ENCODE results near the gene H19.

H19 gene

DNA sequence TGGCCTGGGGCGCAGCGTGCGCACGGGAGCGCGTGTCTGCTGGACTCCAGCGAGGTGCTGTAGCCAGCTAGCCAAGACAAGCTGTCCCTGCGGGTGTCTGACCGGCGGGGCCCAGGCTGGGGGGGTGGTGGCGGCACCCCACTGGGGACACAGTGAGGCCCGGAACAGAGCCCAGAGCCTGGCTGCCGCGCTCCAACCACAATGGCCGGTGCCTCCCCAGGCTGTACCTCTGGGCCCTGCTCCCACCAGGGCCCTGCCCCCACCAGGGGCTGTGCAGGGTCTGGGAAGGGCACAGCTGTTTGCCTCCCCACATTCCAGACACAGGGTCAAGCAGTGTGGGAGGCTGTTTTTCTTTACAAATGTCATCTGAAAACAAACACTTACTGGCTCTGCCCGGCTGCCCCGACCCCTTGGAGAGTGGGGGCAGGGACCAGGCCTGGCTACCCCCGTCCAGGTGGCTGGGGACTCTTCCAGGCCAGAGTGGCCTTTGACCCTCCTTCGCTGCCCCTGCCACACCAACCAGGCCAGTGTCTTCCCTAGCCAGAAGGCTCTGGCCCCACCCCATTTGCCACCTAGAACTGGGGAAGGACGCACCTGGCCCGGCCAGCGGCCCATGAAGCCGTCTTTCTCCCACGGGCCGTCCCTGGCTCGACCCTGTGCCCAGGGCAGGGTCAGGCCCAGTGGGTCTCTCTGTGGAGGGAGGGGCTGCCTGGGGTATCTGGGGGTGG is 14.6 kb downstream of the H19 start:
- DNase-seq, result no peak

- DNase-seq, result no peak
Observed at GRCh38 chr11:1979607-1980006, 18.0 kb downstream of the H19 start.

GRCh38 chr11:1978720-1979473 is 18.7 kb downstream of the H19 start:
- no peak for DNase-seq

GRCh38 chr11:1975185-1975584 is 22.5 kb downstream of the H19 start:
- DNase-seq, result no peak

DNA sequence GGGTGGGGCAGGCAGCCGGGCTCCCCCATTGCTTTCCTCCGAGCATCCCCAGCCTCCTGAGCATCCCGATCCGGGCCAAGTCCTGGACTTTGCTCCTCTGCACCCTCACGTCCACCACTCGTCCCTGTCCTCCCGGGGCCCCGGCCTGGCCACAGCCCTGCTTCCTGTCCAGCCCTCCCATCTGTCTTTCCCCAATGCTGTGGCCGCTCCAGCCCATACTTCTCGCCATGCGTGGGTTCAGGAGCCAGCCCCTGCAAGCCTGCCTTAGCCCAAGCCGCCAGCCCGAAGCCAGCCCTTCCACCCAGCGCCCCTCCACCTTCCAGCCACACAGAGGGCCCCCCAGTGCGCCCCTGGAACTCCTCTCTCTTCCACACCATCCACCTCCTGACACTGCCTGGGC is 26.7 kb downstream of the H19 start:
- no peak for DNase-seq

DNA sequence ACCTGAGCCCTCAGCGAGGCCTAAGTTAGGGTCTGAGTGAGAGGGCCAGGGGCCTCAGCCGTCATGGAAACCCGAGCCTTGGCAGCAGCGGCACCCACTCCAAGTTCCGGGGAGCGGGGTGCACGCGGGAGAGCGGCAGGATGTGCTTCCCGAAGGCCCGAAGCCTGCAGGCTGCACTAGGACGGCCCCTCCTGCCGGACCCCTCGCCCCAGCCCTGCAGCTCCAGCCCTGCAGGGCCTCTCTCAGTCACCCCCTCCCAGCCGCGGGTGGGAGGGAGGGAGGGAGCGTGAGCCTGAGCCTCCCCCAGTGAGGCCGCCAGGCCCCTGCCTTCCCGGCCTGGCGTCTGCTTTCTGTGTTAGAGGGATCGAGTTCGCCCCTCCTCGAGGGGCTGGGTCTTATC is 27.9 kb downstream of the H19 start:
- DNase-seq, result no peak

- DNase-seq, result no peak
Observed at GRCh38 chr11:1969035-1969434, 28.6 kb downstream of the H19 start.

DNA sequence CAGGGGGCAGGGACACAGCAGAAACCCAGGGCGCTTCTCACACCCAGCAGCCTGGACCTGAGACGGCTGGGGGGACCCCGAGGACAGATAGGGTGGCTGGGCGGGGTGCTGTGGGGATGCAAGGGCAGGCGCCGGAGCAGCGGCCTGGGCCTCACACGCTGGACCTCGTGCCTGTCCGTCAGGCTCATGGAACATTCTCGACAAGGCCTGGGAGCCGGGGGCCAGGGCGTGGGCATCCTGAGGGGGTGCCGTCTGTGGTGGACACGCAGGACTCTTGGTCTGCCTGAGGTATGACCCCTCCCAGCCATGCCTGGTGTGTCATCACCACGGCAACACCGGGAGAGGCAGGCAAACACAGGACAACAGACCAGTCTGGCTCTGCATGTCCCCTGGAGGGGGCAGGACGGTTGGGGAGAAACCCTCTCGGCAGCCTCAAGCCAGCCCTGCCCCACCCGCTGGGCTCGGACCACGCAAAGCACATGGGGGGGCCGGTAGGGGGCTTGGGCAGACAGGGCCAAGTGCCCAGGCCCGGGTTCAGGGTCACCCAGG is 29.1 kb downstream of the H19 start:
- no peak for DNase-seq

GRCh38 chr11:1967641-1968225 is 29.9 kb downstream of the H19 start:
- no peak for DNase-seq

DNA sequence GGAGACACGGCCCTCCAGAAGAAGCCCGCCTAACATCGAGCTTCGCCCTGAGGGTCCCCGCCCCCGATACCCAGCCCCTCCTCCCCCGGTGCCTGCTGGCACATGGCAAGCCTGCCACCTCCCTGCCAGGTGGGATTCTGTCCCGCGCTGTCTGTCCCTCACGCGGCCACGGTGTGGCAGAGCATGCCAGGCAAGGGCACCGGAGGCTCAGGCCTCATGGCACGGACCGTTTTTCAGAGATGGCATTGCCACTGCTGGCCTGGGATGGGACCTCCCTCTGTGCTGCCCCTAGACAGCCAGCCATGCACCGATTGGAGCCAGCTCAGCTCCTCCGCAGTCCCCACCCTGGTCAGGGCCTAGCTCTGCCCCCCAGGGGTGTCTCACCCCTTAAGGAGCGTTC is 31.1 kb downstream of the H19 start:
- DNase-seq, result no peak

GRCh38 chr11:1964955-1965354 is 32.7 kb downstream of the H19 start:
- no peak for DNase-seq

DNA sequence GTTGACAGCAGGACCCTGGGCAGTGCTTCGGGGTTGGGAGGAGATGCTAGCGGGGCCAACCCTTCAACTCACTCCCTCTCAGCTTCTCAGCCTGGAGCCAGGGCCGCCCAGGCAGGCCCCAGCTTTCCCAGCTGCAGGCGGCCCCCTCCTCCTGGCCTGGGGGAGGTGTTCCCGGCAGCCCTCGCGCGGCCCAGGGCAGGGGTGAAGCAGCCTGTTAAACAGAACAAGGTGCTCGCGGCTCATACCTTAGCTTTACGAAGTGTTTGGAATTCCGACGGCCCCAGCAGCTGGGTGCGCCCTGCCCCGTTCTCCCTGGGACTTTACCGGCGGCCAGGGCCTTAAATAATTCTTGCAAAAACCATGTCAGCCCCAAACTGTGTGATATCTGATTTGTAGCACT is 33.3 kb downstream of the H19 start:
- DNase-seq, result no peak

DNA sequence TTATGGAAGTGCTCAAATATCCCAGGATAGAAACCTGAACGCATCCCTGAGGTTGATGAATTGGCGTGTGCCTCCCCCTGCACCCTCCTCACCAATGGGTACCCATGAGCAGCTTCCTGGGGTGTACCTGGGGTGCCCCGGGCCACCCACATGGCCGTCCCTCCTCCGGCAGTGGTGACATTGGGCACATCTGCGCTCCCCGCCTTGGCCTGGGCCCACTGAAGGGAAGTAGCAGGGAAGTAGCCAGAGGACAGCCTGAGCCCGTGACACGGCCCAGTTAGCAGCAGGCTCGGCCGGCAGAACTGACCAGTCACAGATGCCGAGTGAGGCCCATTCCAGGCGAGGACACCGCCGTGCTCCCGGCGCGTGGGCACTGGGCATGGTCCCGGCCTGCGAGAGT is 33.8 kb downstream of the H19 start:
- DNase-seq, result no peak

DNA sequence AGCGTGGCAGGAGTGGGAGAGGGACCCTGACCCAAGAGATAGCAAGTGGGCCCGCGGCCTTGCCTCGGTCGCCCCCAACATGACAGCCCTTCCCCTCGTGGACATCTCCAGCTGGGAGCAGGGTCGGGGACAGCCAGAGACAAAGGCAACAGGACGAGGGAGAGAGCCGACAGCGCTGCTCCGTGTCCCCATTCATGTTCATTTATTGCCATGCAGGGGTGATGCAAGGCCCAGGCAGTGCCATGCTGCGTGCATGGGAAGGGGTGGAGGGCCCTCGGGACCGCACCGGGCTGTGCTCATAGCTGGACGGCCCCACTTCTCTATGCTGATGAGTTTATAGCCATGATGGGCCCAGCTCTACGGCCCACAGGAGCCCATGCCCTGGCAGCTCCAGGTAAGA is 37.9 kb downstream of the H19 start:
- no peak for DNase-seq

GRCh38 chr11:1958367-1958766 is 39.3 kb downstream of the H19 start:
- DNase-seq, result no peak

DNA sequence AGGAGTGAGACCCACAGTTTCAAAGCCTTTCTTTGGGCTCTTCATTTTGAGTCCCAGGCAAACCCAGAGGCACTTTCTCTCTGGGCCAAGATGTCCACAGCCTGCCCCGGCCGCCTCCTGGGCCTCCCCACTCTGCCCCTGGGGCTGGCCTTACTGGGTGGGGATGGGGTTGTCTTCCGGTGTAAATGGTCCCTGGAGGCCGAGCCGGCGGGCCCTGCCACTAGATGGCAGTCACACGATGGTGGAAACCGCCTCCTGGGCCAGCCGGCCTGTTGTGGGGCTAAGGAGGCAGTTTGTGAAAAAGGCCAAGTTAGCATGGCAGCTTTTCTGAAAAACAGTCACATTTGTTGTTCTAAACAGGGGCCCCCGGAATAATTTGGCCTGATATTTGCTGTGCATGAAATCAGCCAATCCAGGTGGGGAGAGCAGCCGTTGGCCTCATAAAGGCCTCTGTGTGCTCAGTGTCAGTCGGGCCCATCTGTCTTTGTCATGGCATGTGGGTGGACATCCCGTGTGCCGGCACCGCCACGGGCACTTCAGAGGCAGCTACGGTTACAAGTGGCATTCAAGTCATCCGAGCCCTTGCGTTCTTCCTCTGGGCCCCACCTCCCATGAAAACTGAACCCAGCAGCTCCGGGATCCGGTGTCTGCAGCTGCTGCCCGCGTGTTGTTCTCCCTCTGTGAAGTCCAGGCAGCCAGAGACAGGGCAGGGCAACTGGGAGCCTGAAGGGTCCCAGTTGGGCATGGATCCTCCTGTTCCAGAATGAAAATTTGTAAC is 44.0 kb downstream of the H19 start:
- DNase-seq, result no peak

DNA sequence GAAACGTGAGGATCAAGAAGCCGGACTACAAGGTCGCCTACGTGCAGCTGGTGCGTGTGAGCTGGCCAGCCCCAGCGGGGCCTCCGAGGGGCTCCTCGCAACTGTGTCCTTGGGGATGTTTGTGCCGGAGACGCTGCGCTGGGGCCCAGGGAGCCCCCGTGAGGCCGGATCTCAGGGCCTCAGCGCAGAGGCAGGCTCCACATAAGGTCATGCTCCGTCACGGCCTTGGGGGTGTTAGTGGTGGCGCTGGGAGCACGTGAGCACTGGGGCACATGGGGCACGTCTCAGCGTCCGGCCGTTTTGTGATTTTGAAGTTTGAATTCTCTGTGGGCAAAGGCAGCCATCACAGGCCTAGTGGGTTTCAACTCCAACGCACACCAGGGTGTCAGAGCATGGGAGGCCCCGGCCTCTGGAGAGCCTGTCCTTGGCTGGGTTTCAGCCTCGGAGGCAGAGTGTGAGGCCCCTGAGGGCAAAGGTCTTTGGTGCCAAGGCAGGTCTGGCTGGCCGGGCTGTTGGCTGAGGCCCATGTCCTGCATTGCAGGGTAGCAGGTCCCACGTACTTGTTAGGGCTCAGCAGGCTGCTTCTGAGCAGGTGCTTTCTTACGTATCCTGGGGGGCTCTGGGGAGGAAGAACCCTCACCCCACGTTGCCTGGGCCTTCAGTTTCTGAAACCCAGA is 44.7 kb downstream of the H19 start:
- no peak for DNase-seq

- no peak for DNase-seq
Observed at GRCh38 chr11:1949922-1950321, 47.7 kb downstream of the H19 start.

- no peak for DNase-seq
Observed at GRCh38 chr11:1949302-1949701, 48.3 kb downstream of the H19 start.

DNA sequence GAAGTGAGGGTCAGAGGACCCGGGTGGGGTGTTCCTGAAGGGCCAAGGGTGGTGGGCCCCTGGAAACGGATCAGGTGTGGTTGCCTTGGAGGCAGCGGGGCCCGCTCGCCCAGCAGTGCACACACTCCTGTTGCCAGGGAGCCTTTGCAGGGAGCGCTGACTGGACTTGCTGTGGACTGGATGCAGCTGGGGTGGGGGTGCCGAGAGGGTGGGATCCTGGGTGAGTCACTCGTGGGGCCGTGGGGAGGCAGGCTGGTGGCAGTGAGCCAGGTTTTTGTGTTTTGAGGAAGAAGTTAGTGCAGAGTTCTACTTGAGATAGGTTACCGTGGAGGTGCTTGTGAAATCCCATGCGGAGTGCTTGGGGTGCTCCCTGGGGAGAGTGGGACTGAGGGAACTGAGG is 49.3 kb downstream of the H19 start:
- no peak for DNase-seq

DNA sequence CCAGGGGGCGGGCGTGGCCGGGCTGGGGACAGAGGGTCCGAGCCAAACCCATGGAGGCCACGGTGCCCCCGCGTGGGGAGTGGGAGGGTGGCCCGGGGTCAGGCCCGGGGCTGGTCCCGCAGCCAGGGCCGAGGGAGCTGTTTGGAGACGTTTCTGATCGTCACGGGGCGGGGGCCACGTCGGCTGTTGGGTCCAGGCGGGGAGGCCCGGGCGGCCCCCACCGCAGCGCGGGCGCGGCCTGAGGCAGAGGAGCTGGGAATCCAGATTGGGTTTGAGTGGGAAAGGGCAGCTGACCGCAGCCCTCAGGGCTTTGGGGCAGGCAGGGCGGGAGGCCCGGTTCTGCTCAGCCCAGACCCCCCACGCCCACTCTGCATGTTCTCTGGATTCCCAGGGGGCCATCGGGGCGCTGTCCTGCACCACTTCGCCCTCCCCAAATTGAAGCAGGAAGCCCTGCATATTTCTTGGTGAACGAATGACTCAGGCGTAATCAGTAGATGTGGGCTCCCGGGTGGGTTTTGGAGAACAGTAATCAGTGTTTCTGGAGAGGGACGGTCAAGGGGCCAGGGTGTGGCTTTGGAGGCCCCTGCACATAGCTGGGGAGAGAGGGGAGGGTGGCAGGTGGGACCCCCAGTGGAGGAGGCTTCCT is 49.9 kb downstream of the H19 start:
- DNase-seq, result no peak

All from T-helper 2 cell (primary cell).